ENCODE results near the gene CACNA1C.

The CACNA1C gene

DNA sequence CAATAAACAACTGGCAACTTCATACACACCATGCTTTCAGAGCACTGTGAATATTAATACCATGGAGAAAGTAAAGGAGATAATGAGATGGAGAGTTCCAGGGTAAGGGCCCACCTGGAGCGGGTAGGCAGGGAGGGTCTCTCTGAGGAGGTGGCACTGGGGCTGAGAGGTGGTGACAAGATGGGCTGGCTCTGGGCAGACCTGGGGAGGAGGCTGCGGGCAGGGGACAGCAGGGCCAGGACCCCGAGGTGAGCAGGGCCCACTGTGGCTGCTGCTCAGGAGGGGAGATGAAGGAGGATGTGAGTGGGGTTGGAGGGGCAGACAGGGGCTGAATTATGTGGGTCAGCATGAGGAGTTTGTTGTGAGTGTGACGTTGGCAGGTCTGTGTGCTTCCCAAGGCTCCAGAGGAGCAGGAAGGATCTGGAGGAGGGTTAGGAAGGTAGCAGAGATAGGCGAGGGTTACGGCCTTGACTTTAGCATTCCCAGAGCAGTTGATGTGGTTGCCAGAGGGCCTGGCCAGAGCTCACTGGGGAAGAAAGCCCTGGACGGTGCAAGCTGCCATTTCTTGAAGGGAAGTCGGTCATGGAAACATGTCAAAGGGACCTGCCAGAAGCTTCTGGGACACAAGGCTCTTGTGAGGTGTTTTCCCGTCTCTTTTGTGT lies 88.2 kb downstream of the CACNA1C start:
- no peak for DNase-seq (ENCODE audit: low spot score)

DNA sequence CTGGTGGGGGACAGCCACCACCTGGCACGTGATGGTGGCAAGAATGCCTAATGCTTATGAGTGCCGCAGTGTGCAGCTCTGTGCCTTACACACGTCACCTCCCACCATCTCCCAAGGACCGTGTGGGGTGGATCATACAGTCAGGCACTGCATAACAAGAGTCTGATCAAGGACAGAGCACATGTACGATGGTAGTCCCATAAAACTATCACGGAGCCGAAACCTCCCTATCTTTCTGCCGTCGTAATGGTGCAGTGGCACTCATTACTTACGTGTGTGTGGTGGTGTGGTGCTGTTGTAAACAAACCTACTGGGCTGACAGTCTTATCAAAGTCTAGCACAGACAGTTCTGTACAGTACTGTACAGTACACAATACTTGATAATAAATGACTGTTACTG lies 89.3 kb downstream of the CACNA1C start:
- no peak for DNase-seq (ENCODE audit: low spot score)

DNA sequence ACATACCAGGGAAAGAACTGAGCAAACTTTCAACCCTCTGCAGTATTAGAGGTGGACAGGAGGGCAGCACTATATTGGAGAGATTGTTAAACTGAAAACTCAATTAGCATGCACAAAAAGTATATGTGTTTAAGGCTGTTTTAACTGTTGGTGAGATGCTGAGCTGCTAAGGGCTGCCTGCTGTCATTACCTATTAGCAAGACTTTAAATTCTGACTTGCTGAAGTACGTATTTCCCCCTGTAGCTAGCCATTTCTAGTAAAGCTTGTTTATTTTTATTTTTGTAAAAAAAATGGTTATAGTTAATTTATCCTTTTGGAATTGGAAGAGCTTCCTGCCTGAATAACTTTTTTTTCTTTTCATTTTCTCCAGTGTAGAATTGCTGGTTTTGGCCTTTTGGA lies 92.2 kb downstream of the CACNA1C start:
- no peak for DNase-seq (ENCODE audit: low spot score)

DNA sequence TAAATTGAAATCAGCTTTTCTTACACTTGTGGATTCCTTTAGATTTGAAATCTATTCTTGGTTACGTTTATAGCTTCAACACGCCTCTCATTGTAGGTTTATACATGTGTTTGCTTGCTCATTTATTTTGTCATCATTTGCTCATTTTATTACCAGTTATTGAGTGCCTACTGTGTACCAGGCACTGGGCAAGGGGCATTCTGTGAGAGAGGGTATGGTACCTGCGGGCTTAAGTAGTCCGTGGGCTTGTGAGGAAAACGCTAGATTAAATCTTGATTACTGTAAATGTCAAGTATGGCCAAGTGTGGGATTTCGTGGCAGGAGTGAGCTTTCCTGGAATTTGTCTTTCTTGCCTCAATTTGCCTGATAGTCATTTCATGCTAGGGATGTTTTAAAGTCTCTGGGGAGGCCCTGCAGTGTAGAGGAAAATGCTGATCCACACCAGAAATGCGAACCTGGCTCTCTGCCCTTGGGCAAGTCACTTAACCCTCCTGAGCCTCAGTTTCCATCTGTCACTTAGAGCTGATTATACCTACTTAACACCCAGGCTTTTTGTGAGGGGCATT lies 92.7 kb downstream of the CACNA1C start:
- DNase-seq (ENCODE audit: low spot score), result no peak

DNA sequence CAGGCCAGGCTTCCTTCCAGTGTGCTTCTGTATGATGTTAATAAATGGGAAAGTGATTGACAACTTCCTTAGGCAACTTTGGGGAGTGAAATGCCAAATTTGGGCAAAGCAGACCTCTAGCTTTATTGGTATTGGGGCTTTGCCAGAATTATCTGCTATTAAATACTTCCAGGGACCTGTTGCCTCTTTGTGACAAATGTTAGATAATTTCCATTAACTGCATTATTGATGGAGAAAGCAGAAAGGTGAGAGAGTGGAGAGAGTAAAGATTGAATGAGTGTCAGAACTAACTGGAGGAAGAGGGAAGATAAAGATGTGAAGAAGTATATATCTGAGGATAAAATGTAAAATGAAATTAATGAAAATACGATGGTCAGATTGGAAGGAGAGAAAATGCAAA lies 94.5 kb downstream of the CACNA1C start:
- DNase-seq (ENCODE audit: low spot score), result no peak

DNA sequence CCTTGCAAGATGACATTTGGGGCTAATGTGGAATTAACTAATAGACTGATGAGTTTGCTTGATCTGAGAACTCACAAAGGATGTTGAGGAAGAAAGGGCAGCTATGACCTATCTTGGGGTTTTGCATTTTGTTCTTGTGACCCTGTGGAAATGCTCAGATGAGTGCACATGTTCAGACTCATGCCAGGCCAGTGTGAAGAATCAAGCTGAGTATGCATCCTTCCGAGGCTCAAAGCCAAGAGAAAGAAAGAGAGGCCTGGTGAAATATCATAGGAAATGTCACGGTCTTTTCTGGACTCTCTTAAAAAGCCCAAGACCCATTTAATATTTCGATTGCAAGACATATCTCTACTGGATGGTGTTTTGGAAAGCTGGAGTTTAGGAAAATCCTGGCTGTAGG lies 96.3 kb downstream of the CACNA1C start:
- DNase-seq (ENCODE audit: low spot score), result no peak

DNA sequence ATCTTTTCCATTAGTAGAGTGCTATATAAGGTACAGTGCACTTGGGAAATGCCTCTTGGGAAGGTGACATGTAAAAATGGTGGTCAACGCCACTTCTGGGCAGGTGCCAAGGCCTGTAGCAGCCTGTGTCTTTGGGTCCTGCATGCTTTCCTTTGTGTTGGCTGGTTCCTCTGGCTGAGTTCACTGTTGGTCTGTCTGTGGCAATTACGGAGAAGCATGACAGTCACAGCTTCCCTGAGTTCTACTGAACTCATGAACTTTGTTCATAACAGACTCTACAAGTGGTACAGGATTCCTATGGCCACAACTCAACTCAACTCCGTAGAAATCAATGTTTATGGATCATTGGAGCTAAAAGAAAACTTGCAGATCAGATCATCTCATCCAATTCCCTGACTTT lies 98.0 kb downstream of the CACNA1C start:
- DNase-seq (ENCODE audit: low spot score), result no peak

DNA sequence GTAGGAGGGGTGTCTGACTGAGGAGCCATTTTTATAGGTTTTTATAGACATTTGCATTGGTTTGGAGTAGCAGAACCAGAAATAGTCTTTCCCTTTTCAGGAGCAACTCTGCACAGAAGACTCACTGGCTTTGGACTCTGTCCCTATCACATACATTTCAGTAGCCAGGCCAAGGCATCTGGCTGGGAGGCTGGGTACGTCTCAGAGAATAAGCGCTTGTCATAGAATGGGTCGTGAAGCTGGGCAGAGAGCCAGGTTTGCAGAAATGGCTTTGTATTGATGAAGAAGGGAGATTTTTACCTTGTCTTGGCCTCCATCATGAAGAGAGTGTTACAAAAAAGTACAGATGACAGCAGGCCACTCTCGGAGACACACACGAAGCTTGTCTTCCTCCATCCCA lies 98.6 kb downstream of the CACNA1C start:
- DNase-seq (ENCODE audit: low spot score), result no peak

DNA sequence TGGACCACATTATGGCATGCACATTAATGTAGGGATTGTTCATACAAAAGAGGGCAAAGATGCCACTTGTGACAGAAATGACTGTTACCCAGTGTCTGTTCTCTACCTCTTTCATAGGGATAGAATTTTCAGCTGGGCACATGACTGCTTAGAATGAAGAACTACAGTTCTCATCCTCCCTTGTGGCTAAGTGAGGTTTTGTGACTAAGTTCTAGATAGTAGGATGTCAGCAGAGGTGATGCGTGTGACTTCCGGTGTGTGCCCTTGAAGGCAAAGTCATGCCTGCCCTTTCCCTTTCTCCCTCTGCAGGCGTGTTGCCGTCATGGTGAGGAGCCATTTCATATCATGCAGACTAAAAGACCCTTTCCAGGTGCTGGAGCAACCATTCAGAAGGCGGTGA lies 99.3 kb downstream of the CACNA1C start:
- no peak for DNase-seq (ENCODE audit: low spot score)

DNA sequence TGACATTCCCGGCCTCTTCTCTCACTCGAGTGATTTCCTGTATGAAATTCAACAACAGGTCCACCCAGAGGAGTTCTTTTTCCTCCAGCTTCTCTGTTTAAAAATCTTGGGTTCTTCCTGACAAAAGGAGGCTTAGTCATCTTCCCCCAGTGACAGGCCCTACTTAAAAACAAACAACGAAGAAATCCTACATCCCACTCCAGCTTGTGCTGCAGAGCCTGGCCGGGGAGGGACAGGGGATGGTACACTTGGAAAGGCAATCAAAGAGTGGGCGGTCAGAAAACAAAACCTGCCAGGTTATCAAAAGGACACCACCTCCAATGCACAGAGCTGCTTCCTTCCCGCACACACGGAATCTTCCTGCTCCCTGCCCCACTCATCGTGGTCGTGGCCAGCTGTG lies 101.3 kb downstream of the CACNA1C start:
- DNase-seq (ENCODE audit: low spot score), result peak; percentile 44

DNA sequence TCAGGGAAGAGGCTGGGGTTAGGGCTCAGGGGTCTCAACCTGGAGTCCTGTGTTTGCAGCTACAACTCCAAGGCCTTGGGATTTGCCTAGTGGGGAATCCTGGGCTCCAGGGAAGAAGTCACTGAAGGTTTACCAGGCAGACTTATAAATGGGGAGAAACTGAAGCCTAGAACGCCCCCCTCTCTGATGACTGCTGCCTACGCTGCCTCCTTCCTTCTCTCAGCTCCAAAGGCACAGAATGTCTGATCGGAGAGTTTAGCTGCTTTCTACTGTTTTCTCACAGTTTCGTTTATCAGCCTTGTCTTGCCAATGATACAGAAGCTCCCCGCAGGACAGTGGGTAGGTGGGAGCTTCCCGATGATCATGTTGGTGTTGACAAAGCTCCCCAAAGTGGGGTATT lies 101.7 kb downstream of the CACNA1C start:
- no peak for DNase-seq (ENCODE audit: low spot score)

DNA sequence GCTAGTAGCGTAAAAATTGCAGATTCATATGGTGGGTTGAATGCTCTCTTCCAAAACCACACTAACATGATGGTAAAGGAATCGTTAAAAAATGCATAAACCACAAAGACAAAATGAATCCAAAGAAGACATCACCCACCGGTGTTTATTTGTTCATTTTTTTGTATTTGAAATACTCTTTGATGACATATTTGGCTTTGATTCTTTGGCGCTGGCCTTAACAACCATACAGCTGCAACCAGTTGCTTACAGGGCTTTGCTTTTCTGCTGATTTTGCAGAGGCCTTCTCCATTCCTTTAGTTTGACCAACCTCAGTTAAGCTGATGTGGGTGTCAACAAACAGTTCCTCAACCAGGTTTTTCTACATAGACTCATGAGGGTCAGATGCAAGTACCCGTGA lies 103.5 kb downstream of the CACNA1C start:
- DNase-seq (ENCODE audit: low spot score), result no peak

DNA sequence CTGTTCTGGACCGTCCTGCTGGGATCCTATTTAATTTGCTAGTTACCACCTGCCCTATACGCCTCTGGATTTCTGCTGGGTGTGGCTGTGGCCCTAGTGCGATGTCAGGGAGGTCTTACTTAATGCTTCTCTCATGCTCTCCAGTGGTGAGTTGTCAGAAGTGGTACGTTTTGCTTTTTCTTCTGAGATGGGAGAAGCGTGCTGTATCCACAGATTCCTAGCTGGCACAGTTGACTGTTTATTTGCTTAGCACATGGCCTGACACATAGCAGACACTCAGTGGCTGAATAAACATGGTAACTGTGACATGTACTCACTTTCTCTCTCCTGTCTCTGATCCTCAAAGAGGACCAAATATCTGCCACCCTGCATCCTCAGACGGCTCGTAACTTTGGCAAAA lies 107.3 kb downstream of the CACNA1C start:
- DNase-seq (ENCODE audit: low spot score), result no peak

DNA sequence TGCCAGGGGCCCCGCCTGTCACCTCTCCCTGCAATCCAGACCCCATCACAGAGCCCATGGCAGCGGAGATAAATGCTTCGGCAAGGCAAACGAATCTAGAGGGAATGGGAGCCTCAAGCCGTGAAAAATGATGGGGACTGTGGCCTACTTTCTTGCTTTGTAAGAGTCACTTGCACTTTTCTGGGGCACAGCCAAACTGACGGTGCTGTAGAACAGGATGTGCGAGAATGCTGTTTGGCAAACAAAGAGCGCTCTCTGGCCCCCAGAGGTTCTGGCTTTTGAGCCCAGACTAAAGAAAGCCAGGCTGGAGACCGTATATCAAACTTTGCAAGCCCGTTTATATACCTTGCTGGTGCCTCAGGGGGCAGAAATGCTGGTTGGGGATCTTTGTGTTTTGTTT lies 108.7 kb downstream of the CACNA1C start:
- DNase-seq (ENCODE audit: low spot score), result no peak

DNA sequence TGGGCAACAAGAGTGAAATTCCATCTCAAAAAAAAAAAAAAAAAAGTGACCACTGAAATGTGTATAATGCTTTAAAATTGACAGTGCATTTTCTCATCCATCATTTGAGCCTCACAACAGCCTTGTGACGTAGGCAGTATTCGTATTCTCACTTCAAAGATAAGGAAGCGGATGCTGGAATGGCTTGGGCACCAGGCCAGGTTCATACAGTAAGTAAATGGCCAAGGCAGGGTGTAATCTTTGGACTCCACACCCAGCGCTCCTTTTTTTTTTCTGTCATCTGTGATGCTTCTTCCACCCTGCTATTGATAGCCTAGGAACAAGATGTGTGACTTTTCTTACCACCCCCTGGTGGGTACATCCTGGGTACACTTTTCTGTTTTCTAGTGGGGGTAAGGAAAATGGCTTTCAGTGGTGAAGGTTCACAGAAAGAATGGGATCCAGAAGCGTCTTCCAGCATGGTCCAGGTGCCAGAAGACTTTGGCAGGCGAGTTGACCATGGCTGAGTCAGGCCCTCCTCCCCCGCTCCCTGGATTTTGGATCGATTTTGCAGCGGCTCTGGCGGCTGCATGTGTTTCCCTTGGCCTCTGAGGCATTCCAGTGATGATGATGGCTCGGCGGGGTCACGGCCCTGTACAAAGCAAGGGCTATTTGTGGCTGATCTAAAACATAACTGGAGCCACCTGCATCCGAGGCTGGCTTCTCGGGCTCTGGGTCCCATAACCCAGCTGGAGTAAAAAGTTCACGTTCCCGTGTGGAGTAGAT lies 110.6 kb downstream of the CACNA1C start:
- DNase-seq (ENCODE audit: low spot score), result peak; percentile 75

DNA sequence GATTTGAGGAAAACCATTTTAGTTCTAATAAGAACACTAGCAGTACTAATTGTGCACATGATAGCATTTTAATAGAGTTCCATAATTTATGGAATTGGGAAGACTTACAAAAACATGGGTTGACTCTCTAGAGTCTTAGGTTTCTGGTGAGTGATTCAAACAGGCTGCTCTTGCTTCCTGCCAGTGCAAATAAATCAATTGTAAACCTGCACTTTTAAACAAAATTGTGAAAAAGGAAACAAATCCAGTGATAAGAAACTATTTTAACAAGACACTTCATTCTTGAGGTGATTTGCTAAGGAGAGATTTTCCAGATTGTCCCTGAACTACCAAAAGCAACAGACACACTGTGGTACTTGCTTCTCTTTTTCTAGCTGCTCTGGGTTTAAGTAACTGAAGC lies 112.2 kb downstream of the CACNA1C start:
- no peak for DNase-seq (ENCODE audit: low spot score)

DNA sequence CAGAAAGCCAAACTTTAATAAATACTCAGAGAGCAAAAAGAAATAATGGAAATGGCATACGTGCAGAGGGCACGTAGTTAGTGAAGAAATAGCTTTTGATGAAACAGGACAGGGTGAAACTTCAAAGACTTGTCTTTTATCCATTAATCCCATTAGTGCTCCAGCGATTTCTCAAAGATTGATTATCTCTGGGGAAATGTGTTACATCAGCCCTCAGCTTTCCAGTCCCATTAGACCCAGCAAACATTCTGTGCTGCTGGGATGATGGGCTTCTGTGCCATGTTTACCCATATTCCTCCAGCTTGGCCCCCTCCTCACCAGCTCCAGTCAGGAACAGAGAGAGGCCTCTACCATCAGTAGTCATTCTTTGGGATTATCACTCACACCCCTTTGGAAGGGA lies 113.1 kb downstream of the CACNA1C start:
- no peak for DNase-seq (ENCODE audit: low spot score)

DNA sequence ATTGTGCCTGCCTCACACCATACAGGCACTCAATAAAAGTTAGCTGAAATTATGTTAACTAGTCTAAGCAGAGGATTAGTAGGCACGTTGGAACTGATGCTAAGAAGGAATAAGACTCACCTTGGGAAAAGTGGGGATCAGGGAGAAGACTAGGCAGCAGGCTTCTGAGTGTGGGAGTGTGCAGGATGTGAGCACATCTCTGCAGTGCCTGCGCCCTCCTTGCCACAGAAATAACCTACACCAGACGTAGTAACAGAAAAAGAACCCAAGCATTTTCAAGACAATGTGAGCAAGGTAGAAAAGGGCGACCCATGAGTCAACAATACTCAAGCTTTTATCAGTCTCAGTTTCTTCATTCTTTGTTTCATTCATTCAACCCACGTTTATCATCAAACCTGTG lies 113.9 kb downstream of the CACNA1C start:
- no peak for DNase-seq (ENCODE audit: low spot score)

DNA sequence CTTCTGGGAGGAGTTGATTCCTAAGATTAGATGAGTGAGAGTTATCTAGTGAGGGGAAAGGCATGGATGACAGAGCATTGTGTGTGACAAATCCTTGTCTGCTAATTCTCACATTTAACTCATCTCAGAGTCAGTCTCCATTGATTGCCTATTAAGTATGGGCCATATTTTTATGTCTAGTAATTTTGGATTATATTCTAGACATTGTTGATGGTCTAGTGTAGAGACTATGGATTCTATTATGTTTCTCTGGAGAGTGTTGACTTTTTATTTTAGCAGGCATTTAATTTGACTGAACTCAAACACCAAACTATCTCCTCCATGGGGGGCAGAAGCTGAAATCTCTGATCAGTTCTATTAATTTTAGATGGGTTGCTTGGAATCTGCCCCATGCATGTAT lies 114.4 kb downstream of the CACNA1C start:
- no peak for DNase-seq (ENCODE audit: low spot score)

DNA sequence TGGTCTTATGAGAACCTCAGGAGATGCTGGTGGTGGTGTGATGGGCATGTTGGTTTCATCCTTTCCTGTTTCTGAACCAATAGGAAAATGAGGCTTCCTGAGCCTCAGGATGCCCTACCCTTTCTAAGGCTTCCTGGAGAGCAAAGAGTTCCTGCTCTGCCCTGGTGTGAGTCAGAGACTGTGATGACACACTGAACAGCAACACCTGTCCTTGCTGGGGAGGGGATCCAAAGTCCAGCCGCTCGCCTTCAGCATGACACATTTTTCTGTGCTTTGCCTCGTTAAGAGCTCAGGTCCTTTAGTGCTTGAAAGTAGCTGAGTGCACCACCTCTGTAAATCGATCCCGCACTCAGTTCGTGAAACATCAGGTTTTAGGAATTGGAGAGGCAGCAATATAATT lies 116.0 kb downstream of the CACNA1C start:
- DNase-seq (ENCODE audit: low spot score), result no peak

DNA sequence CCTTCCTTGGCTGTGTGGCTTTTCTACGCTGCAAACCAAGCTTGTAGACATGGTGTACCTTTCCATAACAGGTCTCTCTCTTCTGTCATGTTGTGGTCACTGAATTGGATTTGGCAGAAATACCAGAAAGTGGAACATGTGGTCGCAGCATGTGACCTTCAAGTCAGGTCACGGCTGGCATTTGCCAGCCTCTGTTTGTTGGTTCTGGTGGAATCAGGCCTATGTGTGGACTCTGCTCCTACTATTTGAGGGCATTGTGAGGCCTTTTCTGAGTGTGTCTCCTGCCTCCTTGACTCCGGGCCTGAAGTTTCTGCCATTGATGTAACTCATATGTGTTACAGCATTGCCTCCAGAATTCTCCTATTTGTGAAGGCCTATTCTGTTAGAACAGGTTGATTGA lies 116.7 kb downstream of the CACNA1C start:
- DNase-seq (ENCODE audit: low spot score), result no peak

DNA sequence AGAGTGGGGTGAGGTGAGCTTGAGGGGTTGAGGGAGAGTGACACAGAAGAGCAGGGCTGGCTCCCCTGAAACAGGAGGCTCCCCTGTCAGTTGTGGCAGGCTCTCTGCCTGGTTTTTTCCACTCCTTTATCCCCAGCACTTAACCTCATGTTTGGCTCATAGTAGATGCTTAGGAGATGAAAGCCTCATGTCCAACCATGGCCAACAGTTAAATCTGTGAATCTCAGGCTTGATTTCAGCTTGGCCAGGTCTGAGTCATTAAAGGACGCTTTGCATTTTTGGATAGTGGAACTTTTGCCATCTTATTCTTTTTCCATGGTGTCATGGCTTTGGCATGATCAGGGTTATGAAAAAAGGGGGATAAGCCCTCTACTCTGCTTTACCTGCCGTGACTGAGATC lies 117.2 kb downstream of the CACNA1C start:
- peak; percentile 52 for DNase-seq (ENCODE audit: low spot score)

DNA sequence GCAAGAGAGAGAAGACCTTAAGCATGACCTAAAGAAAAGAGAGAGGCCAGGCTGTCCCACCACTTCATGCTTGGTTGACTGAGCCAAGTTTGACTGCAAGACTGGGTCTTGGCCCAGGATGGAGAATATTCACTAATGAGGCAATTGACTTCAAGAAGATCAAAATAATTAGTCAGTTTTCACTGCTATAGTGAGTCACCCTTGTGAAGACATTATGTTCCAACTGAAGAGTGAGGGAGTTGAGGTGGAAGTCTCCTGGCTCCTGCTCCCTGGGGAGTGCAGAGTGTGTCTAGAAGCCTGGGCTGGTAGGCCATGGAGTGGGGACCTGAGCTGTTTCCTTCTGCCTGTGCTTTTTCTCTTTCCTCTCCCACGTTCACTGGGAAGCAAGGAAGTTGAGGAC lies 117.6 kb downstream of the CACNA1C start:
- peak; percentile 37 for DNase-seq (ENCODE audit: low spot score)
